GM18519 (cell line): ENCODE data around the gene LDHD.
"Not testable (repeated sequence)": the region's sequence is repeated elsewhere in the genome, so short reads cannot be mapped to it uniquely, and the experiment has no call there.

Experiments
- ATAC-seq: cut with Tn5 transposase; IDR thresholded peaks from one replicate; pipeline ENCODE4 v1.9.1; 2021; ENCODE audit warnings: mild to moderate bottlenecking, moderate library complexity; ENCODE audit not compliant: unreplicated experiment, low FRiP score

LDHD gene

DNA sequence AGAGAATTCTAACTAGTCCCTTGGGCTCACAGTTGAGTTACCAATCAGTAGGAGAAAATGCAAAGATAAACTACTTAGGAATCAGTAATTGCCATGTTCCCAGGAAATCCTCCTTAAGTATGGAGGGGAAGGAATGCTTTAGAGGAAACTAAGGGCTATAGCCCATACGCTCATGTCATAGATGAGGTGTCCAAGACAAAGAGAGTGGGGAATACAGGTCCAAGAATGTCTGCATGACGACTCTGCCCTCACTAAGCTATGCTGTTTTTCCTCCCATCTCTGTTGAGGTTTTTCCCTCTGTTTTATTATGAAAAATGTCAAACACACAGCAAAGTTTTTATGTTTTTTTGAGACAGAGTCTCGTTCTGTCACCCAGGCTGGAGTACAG, 16.0 kb downstream of the LDHD start:
- ATAC-seq = no peak

DNA sequence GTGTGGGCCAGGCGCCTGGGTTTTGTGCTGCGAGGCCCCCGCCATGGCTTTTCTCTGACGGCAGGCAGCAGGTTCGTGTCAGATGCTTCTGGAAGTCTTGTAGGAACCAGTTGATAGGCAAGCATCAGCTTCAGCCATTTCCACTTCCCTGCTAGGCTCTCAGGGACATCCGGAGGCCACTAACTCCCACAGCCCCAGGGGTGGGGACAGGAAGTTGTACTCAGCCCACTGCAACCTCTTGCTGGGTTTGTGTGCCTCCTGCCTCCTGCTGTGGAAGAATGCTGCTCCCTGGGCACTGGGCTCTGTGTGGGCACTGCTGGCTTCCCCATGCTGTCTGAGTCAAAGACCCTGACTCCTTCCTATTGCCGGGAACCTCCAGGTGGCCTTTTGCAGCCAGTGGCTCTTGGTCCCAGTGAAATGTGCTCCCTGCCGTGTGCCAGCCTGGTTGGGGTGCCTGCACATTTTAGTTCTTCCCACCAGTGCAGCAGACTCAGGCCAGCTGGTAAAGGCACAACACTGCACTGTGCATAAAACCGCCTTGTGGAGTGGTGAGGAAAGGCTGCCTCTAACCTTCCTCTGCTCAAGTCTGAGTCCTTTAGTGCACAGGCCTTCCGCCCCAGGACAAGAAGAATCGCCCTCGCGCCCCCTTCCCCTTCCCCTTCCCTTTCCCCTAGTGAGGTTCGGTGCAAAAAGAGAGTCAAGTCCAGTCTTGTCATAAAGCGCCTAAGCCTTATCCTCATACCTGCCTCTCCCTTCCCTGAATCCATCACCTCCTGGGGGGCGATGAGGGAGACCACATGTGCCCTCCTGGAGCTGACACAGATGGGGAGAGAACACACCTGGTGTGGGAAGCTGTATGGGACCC, 16.6 kb downstream of the LDHD start:
- no peak for ATAC-seq

DNA sequence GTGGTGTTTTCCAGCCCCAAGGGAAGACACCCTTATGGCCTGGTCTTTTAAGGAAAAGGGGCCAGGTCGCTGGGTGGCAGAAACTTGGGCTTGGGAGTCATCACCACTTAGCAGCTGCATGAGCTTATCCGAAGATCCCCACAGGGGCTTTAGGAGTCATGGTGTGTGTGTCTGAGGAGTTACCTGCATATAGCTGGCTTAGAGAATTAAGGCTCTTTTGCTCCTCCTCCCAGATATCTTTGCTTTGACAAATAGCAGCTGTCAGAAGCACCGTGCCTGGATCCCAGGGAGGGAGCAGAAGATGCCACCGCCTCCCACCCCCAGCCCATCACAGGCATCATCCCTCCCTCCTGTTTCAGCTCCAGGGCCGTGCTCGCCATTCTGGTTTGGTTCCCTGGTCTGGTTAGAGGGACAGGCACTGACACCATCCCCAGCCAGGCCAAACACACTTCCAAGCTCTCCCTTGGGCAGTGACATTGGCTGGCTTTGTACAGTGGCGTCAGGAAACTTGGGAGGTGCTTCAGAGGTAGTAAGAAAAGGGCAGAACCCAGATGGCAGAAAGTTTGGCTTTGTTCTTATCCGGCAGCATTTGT, 17.4 kb downstream of the LDHD start:
- no peak for ATAC-seq

DNA sequence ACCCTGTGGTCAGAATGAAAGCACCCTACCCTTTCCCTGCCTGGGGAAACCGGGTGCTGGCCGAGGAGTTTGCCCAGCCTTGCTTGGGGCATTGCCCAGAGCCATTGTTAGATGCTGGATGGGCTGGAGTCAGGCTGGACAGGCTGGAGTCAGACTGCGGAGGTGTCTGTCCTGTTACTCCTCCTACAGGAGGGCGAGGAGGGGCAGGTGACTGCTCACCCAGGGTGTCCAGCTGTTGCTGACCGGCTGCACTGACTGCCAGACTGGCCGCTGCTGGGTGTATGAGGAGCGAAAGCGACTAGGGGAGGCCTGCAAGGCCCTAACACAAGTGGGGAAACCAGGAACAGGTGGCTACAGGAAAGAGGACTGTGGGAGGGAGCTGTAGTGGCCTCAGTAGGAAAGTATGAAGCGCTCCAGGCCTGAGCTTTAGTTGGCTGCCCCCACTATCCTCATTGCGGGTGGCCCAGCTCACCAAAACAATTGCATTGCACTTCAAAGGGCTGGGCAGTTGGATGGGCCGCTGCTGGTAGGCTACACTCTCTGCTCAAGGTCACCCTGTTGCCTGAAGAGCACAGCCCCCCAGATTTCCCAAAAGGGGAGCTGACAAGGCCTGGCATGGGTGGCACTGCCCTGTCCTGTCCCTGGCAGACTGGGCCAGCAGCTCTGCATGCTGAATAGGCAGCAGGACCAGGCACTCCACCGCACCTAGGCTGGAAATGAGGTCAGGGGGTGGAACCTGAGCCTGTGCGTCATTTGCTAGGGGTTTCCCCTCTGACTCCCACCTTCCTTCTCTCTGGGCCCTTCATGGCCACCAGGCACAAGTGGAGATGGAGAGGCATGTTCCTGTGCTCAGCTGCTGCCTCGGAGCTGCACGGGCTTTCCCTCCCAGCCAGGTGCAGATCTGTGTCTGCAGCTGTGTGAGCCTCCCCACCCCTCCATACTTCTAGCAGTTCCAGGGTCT, 18.4 kb downstream of the LDHD start:
- ATAC-seq = no peak

DNA sequence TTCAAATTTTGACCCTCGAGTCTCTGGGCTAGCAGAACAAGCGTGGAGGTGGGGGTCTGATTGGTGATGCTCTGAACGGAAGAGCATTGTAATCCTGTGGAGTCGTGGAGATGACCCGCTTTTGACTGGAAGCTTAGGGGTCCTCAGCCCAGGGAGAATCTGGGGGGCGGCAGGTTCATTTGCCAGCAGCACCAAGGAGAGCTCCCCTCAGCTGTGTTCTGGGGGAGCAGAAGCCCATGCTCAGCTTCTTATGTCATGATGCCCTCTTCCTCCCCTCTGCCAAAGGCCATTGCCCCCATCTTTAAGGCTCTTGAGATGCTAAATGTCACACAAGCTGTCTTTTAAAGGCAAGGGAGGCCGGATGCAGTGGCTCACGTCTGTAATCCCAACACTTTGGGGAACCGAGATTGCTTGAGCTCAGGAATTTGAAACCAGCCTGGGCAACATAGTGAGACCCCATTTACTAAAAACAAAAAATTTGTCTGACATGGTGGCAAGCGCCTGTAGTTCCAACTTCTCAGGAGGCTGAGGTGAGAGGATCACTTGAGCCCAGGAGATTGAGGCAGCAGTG, 19.3 kb downstream of the LDHD start:
- no peak for ATAC-seq

DNA sequence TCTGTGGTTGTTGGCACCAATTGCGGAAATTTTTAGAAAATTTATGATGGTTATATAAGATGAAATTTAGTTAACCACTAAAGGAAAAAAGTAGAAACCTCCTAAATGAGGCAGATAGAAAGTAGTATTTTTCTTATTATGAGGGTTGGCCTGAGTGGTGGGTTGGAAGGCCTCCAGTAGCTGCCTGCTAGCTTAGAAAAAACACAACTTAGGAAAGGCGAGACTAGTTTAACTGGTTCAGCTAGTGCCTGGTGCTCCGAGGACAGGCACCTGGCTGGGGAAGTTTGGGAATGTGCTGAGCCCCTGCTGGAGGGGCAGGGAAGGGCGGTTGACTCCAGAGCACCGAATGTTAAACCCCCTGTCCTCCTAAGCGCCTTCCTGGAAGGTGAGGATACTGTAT, 19.9 kb downstream of the LDHD start:
- ATAC-seq = no peak

DNA sequence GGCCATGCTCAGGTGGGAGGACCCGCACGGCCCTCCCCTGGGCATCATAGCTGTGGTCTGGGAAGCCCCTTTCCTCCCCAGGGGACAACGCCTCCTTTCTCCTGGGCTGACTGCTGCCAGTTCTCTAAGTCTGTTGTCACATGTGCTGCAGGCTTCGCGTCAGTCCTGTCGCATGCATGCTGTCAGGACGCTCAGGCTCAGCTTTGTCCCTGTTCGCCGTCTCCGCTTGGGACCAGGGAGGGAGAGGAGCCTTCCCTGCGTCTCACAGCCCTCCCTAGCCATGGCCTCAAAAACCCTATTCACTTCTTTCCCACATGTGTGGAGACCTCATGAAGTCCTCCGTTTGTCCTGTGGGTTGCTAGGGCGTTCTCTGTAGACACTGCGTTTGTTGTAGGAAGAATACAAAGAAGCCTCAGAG, 21.4 kb downstream of the LDHD start:
- no peak for ATAC-seq

DNA sequence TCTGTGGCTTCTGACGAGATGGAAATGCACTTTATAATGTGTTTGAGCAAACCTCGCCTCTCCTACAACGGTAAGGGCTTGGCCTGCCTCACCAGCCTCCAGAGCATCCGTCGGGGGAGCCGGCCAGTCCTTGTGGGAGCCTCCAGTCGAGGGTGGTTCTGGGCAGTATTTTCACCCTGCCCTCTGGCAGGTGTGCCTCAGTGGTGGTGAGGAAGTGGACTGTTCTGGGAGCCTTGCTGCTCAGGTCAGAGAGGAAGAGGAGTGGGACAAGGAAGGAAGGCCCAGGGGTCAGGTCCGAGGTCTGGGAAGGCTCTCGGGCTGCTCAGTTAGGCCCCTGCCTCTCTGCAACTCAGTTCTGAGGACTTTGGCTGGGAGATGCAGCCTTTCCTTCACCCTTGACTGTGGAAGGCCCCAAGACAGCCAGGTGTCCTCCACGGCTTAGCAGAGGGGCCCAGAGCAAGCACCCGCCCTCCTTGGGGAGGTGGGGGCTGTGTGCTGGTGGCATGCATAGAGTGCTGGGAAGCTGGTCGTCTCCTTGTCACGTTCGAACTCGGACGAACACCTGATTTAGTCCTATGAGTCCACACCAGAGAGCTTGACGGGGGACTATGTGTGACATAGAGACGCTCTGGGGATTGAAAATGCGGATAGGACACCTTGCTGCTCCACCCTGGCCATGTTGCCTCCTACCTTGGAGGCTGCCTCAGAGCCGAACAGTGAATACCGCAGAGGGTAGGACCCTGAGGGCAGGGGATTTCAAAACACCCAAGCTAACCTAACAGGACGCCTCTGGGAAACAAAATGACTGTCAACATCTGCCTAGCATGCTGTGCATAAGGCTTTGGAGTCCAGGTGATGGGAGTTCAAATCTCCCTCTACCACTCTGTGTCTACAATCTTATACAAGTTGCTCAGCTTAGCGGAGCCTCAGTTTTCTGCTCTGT, 22.7 kb downstream of the LDHD start:
- no peak for ATAC-seq

DNA sequence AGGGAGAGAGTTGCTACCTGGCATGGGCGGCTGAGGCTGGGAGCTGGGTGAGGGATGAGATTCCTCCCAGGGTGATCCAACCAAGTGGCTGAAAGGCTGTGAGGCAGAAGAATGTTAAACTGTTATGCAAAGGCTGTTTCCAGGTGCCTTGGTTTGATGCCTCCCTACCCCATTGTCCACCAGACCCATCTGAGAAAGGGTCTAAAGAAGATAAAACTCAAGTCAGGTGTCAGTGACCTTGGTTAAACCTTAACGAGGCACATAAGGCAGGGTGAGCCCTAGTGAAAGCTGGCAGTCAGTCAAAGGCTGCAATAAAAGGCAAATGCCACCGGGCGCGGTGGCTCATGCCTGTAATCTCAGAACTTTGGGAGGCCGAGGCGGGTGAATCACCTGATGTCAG, 23.8 kb downstream of the LDHD start:
- ATAC-seq = no peak

DNA sequence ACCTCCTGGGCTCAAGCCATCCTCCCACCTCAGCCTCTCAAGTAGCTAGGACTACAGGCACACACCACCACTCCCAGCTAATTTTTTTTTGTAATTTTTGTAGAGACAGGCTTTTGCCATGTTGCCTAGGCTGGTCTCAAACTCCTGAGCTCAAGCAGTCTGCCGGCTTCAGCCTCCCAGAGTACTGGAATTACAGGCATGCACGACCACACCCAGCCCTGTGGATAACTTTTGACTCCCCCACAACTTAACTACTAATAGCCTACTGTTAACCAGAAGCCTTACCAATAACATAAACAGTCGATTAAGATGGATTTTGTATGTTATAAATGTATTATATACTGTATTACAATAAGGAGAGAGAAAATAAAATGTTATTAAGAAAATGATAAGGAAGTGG, 25.0 kb downstream of the LDHD start:
- ATAC-seq = not testable (repeated sequence)

DNA sequence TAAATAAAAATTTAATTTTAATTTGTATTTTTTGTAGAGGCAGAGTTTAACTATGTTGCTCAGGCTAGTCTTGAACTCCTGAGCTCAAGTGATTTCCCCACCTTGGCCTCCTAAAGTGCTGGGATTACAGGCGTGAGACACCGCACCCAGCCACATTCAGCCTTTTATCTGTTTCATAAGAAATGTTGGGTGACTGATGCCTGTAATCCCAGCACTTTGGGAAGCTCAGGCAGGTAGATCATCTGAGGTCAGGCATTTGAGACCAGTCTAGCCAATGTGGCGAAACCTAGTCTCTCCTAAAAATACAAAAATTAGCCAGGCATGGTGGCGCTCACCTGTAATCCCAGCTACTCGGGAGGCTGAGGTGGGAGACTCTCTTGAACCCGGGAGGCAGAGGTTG, 25.7 kb downstream of the LDHD start:
- not testable (repeated sequence) for ATAC-seq

DNA sequence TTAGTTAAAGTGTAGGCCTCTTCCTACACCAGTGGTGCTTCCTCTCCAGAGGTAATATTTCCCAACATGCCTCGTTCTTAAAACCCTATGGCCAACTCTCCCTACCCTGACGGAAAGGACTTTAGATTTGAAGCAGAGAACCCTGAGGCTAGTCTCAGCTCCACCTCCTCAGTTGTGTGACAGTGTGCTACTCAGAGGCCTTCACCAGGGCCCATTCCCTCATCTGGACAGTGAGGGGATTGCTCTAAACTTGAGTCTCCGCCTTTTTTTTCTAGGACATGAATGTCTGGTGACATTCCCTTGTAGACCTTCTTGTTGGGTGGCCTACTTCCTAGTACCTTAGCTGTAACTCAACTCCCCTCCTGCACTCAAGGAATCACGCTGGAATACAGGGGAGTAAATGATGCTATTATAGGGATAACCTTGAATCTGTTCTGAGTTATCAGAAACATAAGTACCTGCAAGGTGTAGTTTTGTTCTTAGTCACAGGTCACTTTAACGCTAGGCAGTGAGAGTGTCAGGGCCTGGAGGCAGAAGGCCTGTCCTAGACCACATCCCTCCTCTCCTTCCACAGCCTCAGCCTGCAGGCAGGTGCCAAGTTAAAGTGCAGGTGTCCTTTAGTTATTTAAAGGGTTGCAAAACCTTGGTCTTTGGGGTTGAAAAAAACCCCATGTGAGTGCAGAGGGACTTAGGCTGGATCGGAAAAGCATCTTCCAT, 26.9 kb downstream of the LDHD start:
- ATAC-seq = no peak

DNA sequence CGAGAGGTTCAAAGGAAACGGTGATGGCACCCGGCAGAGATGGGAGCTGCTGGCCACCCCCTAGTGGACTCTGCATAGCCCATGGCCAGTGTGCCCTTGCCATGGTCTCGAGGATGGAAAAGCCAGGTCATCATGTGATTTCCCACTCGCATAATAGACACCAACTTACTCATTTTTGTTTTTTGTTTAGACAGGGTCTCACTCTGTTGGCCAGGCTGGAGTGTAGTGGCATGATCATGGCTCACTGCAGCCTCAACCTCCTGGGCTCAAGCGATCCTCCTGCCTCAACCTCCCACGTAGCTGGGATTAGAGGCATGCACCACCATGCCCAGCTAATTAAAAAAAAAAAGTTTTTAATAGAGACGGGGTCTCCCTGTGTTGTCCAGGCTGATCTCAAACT, 27.6 kb downstream of the LDHD start:
- ATAC-seq = no peak

DNA sequence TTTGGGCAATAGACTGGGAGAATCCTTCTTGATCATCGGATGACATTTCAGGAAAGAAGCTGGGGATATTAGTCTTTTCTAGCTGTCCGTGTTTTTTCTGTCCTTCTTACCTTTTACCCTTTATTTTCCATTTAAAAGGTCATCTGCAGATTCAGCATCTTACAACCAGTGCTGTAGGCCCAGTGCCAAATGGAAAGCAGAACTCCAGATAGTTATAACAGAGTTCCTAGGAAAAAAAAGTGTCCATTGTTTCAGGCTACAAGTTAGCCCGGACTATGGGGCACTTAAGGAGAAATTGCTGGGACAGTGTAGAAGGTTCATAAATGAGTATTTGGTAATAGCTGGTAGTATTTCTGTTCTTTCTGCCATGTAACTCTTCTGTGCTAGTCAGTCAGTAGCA, 28.4 kb downstream of the LDHD start:
- no peak for ATAC-seq

DNA sequence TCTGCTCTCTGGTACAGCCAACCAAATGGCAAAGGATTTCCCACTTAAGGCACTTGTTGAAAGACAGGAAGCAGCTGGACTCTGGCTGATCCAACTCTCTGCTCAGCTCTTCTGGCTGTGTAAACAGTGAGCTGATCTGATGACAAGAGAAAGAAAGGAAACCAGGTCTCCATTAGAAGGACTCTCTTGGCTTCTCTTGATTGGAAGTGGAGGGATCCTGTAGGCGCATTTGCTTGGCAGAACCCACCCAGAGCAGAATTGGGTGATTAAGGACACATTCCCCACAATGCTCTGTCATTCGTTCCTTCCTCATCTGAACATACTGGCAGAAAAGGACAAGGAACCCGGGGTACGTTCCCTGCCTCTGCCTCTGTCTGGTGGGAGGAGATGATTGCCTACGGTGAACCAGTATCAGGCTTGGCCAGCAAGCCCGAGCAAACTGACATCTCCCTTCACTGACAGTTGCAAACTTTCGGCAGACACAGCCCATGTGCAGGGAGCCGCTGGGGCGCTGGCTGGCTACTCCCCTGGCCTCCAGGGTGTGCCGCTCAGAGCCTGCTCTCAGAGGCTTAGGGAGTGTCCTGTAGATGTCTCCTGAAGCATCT, 29.1 kb downstream of the LDHD start:
- no peak for ATAC-seq

DNA sequence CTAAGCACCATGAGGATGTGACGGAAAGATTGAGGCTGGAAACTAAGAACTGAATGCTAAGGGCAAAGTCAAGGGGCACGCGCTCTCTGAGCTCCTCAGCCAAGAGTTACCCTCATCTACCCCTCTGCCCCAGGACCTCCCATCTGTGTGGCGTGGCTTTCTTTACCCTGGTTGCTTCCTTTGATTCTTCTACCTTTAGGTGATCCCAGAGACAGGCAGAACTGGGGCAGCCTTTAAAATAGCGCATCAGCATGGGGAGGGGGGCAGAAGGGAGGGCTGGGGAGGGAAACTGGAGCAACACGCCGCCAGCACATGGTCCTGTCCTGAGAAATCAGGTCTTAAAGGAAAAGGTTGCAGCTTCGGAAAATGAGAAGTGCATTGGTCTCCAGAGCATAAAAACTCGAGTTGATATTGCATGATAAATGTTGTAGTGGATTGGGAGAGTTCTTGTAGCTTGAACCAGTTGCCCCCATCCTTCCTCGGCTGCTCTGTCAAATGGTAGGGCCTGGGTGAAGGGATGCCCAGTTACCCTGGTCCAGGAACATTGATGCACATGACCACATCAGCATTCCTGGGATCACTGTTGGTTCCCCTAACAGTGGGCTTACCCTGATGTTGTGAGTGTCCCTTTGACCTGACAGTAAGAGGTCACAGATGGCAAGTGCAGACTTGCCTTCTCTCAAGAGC, 29.7 kb downstream of the LDHD start:
- ATAC-seq = no peak

DNA sequence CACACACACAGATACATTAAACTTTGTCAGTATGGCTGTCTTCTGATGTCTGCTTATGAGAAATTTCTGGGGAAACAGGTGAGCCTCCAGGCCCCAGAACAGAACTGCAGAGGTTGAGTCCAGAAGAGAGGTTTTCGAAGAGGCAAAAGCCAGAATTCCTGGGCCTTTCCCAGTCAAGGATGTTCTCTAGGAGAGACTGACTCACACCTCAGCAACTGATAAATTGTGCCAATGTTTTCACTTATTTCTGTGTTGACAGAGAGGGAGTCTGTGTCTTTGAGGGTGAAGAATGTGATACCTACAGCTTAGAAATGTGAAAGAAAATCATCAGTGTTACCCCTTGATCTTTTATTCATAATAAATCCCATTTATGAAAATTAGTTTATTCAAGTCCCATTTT, 30.3 kb downstream of the LDHD start:
- ATAC-seq = no peak

DNA sequence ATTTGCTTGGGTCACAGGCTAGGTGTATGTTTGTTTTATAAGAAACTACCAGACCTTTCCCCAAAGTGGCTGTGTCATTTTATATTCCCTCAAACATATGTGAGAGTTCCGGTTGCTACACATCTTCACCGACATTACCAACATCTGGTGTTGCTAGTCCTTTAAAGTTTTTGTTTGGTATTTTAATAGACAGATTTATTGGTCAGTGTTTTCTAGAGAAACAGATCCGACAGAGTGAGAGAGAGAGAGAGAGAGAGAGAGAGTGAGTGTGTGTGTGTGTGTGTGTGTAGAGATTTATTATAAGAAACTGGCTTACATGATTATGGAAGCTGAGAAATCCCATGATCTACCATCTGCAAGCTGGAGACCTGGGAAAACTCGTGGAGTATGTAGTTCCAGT, 31.0 kb downstream of the LDHD start:
- no peak for ATAC-seq
